ENCODE measurements around the gene SLC30A3.

Gene SLC30A3

GRCh38 chr2:27218614-27219013 is 44.2 kb downstream of the SLC30A3 start:
- peaks cover 9% of the 10 kb centered on the region; the same call in 1 of the 2 replicates for H3K36me3 ChIP-seq (replicated peaks; ENCODE audit: insufficient read depth, low read length)
- H3K4me1 ChIP-seq (ENCODE audit: low read length) = peaks cover 15% of the 10 kb centered on the region
- H3K79me2 ChIP-seq (ENCODE audit: low read length) = peaks cover 26% of the 10 kb centered on the region
- TF ChIP-seq, protein P1, sequence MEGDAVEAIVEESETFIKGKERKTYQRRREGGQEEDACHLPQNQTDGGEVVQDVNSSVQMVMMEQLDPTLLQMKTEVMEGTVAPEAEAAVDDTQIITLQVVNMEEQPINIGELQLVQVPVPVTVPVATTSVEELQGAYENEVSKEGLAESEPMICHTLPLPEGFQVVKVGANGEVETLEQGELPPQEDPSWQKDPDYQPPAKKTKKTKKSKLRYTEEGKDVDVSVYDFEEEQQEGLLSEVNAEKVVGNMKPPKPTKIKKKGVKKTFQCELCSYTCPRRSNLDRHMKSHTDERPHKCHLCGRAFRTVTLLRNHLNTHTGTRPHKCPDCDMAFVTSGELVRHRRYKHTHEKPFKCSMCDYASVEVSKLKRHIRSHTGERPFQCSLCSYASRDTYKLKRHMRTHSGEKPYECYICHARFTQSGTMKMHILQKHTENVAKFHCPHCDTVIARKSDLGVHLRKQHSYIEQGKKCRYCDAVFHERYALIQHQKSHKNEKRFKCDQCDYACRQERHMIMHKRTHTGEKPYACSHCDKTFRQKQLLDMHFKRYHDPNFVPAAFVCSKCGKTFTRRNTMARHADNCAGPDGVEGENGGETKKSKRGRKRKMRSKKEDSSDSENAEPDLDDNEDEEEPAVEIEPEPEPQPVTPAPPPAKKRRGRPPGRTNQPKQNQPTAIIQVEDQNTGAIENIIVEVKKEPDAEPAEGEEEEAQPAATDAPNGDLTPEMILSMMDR (IDR thresholded peaks at IDR 0.05; ENCODE audit: low read length) = no peak
- no peak for TF ChIP-seq EZH2phosphoT487 (IDR thresholded peaks at IDR 0.05; ENCODE audit: low read length)
- TF ChIP-seq EZH2 (optimal IDR thresholded peaks at IDR 0.05; ENCODE audit: low read depth, low read length) = no peak
- peak overlapping the region; percentile 82; the same call in 1 of the 2 replicates for H3K4me3 ChIP-seq (ENCODE audit: low read length)
- H3K27me3 ChIP-seq (replicated peaks; ENCODE audit: insufficient read depth, low read length) = no peaks in the 10 kb centered on the region
- H3K4me2 ChIP-seq (ENCODE audit: low read depth, low read length) = peak overlapping the region; percentile 70
- H3K9ac ChIP-seq (ENCODE audit: low read length) = peak overlapping the region; percentile 88; the same call in 1 of the 2 replicates
- H4K20me1 ChIP-seq (ENCODE audit: insufficient read depth, low read length) = no peaks in the 10 kb centered on the region
- DNase-seq = no peak
- H3K9me3 ChIP-seq (replicated peaks; ENCODE audit: insufficient read depth, low read length) = no peaks in the 10 kb centered on the region
- no peak overlapping the region for H2AFZ ChIP-seq (ENCODE audit: low read length)
- H3K27ac ChIP-seq (ENCODE audit: low read length) = no peak overlapping the region
- H3K9me2 ChIP-seq (replicated peaks; ENCODE audit: insufficient read depth, low read length) = no peaks in the 10 kb centered on the region
- H3F3A ChIP-seq (ENCODE audit: insufficient read depth, low read length) = no peaks in the 10 kb centered on the region

DNA sequence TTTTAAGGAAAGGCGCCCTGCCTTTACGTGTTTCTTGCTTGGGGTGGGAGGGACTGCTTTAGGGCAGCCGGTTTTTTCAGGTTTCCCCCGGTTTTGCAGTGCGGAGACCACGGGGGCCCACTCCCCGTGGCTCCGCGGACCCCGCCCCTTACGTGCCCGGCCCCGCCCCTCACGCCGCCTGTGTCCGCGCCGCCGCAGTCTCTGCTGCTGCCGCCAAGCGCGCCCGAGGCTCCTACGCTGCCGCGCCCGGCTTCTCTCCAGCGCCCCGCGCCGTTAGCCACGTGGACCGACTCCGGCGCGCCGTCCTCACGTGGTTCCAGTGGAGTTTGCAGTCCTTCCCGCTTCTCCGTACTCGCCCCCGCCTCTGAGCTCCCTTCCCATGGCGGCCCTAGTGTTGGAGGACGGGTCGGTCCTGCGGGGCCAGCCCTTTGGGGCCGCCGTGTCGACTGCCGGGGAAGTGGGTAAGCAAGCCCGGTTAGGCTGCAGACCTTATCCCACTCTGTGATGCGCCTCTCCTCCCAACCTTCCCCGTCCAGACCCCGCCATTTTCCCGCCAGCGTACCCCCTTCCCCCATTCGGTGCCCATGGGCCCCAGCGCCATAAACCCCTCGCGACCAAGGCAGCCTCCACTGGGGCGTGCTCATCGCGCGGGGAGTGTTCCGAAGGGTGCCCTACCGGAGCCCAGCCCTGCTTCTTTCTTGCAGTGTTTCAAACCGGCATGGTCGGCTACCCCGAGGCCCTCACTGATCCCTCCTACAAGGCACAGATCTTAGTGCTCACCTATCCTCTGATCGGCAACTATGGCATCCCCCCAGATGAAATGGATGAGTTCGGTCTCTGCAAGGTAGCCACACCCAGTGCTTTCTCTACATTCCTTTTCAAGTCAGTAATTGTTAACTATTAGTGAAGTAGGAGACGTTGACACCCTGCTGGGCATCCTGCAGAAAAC is 45.4 kb downstream of the SLC30A3 start, which contains the start of gene CAD:
Gene CAD, plus strand, starts transcription at position 197 of the 949 bp plus-strand sequence. Its CDS starts 183 bp downstream, at position 380.
- Histone ChIP-seq H3F3A (ENCODE audit: insufficient read depth, low read length) (peaks cover 8% of the 10 kb centered on the region; the same call in 1 of the 2 replicates), H3K4me2 (ENCODE audit: low read depth, low read length) (peak within 1 kb of the TSS; percentile 70), H4K20me1 (ENCODE audit: insufficient read depth, low read length) (no peaks in the 10 kb centered on the region), H3K4me1 (ENCODE audit: low read length) (peaks cover 19% of the 10 kb centered on the region), H3K27me3 (replicated peaks; ENCODE audit: insufficient read depth, low read length) (no peaks in the 10 kb centered on the region), H3K36me3 (replicated peaks; ENCODE audit: insufficient read depth, low read length) (peaks cover 9% of the 10 kb centered on the region; the same call in 1 of the 2 replicates), H3K79me2 (ENCODE audit: low read length) (peaks cover 37% of the 10 kb centered on the region), H3K9ac (ENCODE audit: low read length) (peak within 1 kb of the TSS; percentile 88), H2AFZ (ENCODE audit: low read length) (peak within 1 kb of the TSS; percentile 65), H3K4me3 (ENCODE audit: low read length) (peak within 1 kb of the TSS; percentile 82), H3K9me2 (replicated peaks; ENCODE audit: insufficient read depth, low read length) (no peaks in the 10 kb centered on the region), H3K9me3 (replicated peaks; ENCODE audit: insufficient read depth, low read length) (no peaks in the 10 kb centered on the region), H3K27ac (ENCODE audit: low read length) (peak within 1 kb of the TSS; percentile 50; the same call in 1 of the 2 replicates)
- TF ChIP-seq EZH2phosphoT487 (IDR thresholded peaks at IDR 0.05; ENCODE audit: low read length) (no peak), EZH2 (optimal IDR thresholded peaks at IDR 0.05; ENCODE audit: low read depth, low read length) (no peak)
- TF ChIP-seq, protein P1 (IDR thresholded peaks at IDR 0.05; ENCODE audit: low read length) = peak; percentile 21
- DNase-seq = peak; percentile 93

GRCh38 chr2:27216416-27217137 is 46.3 kb downstream of the SLC30A3 start:
- Histone ChIP-seq H3K27me3 (replicated peaks; ENCODE audit: insufficient read depth, low read length) (no peaks in the 10 kb centered on the region), H3K4me3 (ENCODE audit: low read length) (peak overlapping the region; percentile 82), H3K36me3 (replicated peaks; ENCODE audit: insufficient read depth, low read length) (peaks cover 9% of the 10 kb centered on the region; the same call in 1 of the 2 replicates), H3K9me3 (replicated peaks; ENCODE audit: insufficient read depth, low read length) (no peaks in the 10 kb centered on the region), H3K9me2 (replicated peaks; ENCODE audit: insufficient read depth, low read length) (no peaks in the 10 kb centered on the region), H3K4me1 (ENCODE audit: low read length) (peaks cover 19% of the 10 kb centered on the region), H4K20me1 (ENCODE audit: insufficient read depth, low read length) (no peaks in the 10 kb centered on the region), H3K27ac (ENCODE audit: low read length) (no peak overlapping the region; the same call in 1 of the 2 replicates), H3K79me2 (ENCODE audit: low read length) (peaks cover 39% of the 10 kb centered on the region), H3K9ac (ENCODE audit: low read length) (peak overlapping the region; percentile 15; the same call in 1 of the 2 replicates), H2AFZ (ENCODE audit: low read length) (peak overlapping the region; percentile 53; the same call in 1 of the 2 replicates), H3F3A (ENCODE audit: insufficient read depth, low read length) (peaks cover 10% of the 10 kb centered on the region; the same call in 1 of the 2 replicates), H3K4me2 (ENCODE audit: low read depth, low read length) (peak overlapping the region; percentile 70)
- no peak for DNase-seq
- no peak for TF ChIP-seq EZH2 (optimal IDR thresholded peaks at IDR 0.05; ENCODE audit: low read depth, low read length)
- TF ChIP-seq, protein P1 (IDR thresholded peaks at IDR 0.05; ENCODE audit: low read length) = no peak
- no peak for TF ChIP-seq EZH2phosphoT487 (IDR thresholded peaks at IDR 0.05; ENCODE audit: low read length)

All from MM.1S (cell line).